NCI-H2196 (cell line): Measurements from ENCODE around the gene MOB4.
A peak's percentile ranks its signal among the peaks of the same experiment; 100 is the strongest.
"Not testable (repeated sequence)": the region's sequence is repeated elsewhere in the genome, so short reads cannot be mapped to it uniquely, and the experiment has no call there.

Experiments
- DNase-seq: peaks from one replicate; lab custom pipeline; 2025; ENCODE audit not compliant: unreplicated experiment; lab: John Stamatoyannopoulos, UW

The MOB4 gene

GRCh38 chr2:197513915-197514314 lies 2.0 kb upstream of the MOB4 start:
- no peak for DNase-seq

- no peak for DNase-seq
These were observed 1.1 kb upstream of the MOB4 start for GRCh38 chr2:197514754-197515153.

DNA sequence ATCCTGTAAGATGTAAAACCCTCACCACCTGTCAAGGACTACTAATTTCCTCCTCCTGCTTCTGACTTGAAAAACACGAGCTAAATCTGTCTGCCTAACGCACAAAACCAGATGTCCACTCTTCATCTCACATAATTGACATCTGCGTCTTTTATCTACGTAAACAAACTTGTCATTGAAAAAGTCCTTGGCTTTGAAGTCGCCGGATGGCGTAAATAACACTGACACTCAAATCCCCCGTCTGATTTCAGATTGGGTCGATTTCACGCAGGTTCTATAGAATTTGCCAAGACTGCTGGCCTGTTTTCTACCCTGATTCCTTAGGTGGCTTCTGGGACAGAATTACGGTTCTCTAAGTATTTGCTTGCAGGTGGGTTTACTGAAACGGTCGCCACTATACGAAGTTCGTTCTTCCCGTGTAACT lies 539 bp upstream of the MOB4 start:
- no peak for DNase-seq

DNA sequence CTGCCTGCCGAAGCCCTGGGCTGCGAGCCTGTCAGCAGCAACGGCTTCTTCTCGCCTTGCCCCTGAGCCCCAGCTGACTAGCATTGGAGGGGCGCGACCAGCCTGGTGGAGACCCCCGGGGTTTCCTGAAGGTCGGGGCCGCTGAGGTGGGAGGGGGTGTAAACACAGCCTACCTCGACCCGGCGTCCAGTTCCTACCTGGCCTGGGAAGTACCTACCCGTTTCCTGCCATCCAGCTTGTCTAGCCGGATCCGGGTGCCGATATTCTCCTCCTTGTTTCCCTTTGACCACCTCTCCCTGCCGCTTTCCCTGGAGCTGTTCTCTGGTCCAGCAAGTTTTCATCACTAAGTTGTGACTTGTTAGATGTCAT lies 511 bp downstream of the MOB4 start:
- peak; percentile 28 for DNase-seq

DNA sequence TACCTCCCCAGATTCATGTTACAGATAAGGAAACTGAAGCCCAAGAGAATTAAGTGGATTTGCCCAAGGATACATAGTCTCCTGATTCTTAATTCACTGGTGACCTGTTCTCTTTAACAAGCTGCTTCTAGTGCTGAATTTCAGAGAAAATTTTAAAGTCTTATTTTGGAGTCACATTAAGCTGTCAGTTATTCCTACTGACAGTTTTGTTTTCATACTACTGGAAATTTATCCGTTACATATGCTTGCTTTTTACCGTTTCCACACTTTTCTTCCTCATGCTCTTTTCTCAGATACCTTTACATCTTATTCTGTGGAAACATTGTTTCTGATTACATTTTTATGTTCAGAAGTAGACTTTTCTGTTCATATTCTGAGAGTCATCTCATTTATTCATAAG lies 1.3 kb downstream of the MOB4 start:
- no peak for DNase-seq

GRCh38 chr2:197538412-197538811 lies 22.5 kb downstream of the MOB4 start:
- DNase-seq = no peak

DNA sequence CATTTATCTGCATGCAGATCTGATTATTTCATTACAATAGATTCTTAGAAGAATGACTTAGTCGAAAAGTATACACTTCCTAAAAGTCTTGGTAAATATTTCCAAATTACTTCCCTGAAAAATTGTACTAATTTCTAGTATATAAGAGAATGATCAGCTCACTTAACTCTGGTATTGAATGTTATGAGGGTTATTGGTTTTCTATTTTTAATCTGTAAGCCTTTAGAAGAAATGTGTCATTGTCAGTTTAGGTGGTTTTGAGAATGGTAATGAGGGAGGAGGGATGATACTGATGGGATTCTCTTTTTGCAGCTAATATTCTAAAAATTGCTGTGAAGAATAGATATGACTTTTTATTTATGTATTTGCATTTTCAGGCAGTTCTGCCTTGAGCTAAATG lies 23.9 kb downstream of the MOB4 start:
- no peak for DNase-seq

DNA sequence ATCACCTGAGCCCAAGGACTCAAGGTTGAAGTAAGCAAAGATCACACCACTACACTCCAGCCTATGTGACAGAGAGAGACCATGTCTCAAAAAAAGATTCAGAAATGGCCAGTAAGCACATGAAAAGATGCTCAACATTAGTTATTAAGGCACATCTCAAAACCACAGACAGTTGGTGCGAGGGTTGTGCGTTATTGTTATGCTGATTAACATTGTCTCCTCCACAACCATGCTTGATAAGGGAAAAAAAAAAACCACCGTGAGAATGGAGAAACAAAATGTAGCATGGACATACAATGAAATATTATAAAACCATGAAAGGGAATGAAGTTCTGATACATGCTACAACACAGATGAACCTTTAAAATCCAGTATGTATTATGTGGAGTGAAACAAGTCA lies 27.3 kb downstream of the MOB4 start:
- no peak for DNase-seq

DNA sequence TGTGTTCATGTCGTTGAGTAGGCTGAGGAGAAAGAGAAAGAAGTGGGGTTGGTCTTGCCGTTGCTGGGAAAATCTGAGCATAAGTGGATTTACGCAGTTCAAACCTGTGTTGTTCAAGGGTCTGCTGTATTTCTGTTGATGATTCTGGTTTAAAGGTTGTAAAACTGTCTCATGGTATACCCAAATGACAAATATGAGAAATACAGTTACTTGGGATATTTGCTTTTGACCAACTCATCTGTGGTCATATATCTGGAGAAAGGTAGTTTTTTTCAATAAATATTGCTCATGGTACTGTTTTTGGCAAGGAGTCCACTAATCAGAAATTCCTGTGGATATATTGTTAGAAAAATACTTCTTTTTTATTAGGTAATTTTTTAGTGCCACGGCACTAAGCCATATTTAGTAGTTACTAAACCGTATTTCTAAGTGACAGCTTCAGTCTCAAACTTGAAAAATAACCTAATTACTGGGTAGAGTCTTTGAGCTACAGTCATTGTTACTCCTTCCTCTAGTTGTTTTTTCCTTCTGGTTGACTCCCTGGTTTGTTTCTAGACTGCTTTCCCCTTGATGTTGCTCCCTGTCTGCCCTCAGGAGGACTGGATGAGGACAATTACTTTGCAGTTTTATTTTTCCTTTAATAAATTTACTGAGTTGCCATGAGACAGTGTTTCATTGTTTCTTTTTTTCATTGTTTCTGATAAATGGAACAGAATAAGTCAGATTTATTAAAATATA lies 31.5 kb downstream of the MOB4 start:
- DNase-seq = no peak

GRCh38 chr2:197548582-197548981 lies 32.7 kb downstream of the MOB4 start:
- no peak for DNase-seq

DNA sequence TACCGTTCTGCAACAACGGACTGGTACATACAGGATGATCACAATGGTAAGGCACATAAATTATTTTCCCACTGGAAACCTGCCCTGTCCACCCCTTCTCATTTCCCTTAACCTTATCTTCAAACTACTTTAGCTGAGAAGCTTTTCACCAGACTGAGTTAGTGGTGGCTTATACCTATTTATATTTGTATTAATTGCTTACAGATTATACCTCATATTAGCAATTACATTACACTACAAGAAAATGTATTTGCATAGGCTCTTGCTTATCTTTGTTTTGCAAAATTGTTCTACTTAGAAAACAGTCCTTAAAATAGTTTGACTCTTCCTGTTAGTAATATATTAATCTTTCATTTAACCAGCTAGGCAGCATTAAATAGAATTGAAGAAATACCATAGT lies 35.4 kb downstream of the MOB4 start:
- DNase-seq = not testable (repeated sequence)

GRCh38 chr2:197555467-197555866 lies 39.6 kb downstream of the MOB4 start:
- no peak for DNase-seq

DNA sequence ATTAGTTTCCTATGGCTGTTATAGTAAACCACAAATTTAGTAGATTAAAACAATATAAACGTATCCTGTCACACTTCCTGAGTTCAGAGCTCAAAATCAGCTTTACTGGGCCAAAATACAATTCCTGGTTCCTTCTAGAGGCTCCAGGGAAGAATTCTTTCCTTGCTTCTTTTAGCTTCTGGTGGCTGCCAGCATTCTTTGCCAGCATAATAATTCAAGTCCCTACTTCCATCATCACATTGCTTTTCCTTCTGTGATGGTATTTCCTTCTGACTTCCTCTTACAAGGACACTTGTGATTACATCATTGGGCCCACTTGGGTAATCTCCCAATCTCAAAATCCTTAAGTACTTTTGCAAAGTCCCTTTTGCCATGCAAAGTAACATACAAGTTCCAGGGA lies 40.6 kb downstream of the MOB4 start:
- no peak for DNase-seq

DNA sequence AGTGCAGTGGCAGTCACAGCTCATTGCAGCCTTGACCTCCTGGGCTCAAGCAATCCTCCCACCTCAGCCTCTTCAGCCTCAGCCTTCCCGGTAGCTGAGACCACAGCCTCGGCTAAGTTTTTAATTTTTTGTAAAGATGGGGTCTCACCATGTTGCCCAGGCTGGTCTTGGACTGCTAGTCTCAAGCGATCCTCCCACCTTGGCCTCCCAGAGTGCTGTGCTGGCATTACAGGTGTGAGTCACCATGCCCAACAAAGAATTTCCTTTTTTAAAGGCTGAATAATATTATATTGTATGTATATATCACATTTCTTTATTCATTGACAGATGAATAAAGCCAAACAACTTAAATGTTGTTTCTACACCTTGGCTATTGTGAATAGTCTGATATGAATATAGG lies 42.5 kb downstream of the MOB4 start:
- DNase-seq = no peak

DNA sequence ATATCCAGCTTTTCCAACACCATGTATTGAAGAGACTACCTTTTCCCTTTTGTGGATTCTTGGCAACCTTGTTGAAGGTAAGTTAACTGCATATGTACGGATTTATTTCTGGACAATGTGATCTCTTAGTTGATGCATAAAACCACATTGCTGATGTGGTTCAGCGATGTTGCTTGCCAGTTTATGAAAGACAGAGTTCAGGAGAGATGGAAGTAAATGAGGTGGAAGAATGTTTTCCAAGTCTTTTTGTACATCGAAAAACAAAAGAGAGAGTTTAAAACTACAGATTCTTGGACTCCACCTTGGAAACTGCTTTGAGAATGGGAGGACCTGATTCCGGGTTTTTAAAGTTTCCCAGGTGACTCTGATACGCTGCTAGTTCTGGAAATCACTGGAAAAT lies 43.8 kb downstream of the MOB4 start:
- no peak for DNase-seq

GRCh38 chr2:197560146-197560665 lies 44.3 kb downstream of the MOB4 start:
- no peak for DNase-seq

- DNase-seq = no peak
These were observed 55.9 kb downstream of the MOB4 start for GRCh38 chr2:197571627-197572271.

- DNase-seq = no peak
These were observed 57.7 kb downstream of the MOB4 start for GRCh38 chr2:197573608-197574007.

DNA sequence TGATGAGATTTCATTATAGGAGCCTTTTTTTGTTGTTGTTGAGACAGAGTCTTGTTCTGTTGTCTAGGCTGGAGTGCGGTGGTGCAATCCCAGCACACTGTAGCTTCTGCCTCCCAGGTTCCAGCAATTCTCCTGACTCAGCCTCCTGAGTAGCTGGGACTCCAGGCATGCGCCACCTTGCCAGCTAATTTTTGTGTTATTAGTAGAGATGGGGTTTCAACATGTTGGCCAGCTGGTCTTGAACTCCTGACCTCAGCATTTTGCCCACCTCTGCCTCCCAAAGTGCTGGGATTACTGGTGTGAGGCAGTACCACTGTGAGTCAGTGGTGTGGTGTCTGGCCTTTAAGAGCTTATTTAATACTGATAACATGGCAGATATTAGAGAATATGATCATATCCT lies 60.1 kb downstream of the MOB4 start:
- no peak for DNase-seq

DNA sequence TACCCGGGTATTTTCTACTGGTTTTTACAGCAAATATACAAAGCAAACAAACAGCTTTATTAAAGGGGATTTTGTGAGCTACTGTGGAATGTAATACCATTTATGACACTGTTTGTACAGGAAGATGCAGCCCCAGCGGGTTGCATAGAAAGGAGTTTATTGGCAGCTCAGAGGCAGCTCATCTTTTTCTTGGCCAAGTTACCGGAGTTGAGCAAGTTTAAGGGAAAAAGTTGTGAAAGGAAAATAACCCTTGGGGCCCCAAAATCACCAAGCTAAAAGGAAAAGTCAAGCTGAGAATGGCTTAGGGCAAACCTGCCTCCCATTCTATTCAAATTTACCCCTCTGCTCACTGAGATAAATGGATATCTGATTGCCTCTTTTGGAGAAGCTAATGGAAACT lies 60.8 kb downstream of the MOB4 start:
- DNase-seq = no peak

DNA sequence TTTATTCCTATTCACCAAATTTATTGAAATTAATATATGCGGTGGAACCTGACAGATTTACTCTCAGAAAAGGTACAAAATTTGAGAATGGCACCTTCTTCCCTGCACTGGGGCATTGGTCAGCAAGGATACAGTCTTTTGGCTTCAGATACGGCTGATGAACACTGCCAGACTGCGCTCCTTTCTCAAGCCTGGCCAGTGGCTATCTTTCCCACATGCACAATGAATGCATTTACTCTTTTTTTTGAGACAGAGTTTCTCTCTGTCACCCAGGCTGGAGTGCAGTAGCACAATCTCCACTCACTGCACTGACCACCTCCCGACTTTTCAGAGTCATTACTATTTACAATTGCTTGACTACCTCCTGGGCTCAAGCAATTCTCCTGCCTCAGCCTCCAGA lies 61.6 kb downstream of the MOB4 start:
- DNase-seq = no peak

DNA sequence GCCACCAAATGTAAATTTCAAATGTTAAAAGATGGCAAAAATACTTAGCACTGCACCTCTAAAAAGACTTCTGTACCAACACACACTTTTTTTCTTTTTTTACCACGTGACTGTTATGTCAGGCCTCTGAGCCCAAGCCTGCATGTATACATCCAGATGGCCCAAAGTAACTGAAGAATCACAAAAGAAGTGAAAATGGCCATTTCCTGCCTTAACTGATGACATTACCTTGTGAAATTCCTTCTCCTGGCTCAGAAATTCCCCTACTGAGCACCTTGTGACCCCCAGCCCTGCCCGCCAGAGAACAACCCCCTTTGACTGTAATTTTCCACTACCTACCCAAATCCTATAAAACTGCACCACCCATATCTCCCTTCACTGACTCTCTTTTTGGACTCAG lies 62.4 kb downstream of the MOB4 start:
- DNase-seq = not testable (repeated sequence)

DNA sequence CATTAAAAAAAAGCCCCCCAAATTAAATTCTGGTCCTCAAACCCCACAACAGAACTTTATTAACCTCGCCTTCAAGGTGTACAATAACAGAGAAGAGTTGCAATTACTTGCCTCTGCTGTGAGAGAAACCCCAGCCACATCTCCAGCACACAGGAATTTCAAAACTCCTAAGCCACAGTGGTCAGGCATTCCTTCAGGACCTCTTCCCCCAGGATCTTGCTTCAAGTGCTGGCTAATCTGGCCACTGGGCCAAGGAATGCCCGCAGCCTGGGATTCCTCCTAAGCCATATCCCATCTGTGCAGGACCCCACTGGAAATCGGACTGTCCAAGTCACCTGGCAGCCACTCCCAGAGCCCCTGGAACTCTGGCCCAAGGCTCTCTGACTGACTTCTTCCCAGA lies 64.3 kb downstream of the MOB4 start:
- DNase-seq = not testable (repeated sequence)
